Gastrocnemius medialis (tissue), 4 donors: ENCODE results near the gene MLLT10.

Experiments
- CTCF ChIP-seq, 5 experiments: fragments of 450-650 bp in 3 of 5; fragments of 200-600 bp in 2 of 5; sonication (generic) in 2 of 5; IDR thresholded peaks in 4 of 5; conservative IDR thresholded peaks in 1 of 5; 1 replicate in 4 of 5; 2 replicates in 1 of 5; pipeline ENCODE4 v1.5.1; 2016 to 2019; ENCODE audit warnings: antibody characterized with exemption in 5 of 5, mild to moderate bottlenecking in 3 of 5, moderate library complexity in 3 of 5
- POLR2A ChIP-seq, 2 donors: fragments of 450-650 bp; IDR thresholded peaks; one replicate each; pipeline ENCODE4 v1.6.1; 2017; ENCODE audit warnings: antibody characterized with exemption in 2 of 2, mild to moderate bottlenecking in 2 of 2, moderate library complexity in 2 of 2

GRCh38 chr10:21693418-21693817, 159.4 kb downstream of the MLLT10 start:
- TF ChIP-seq POLR2A (IDR thresholded peaks at IDR 0.05), result no peak
- no peak for TF ChIP-seq CTCF (IDR thresholded peaks at IDR 0.05 in 4 of 5, conservative IDR thresholded peaks at IDR 0.05 in 1 of 5)
